Bronchial epithelial cell (primary cell): ENCODE measurements around the gene TMEM170B. TPM values are rescaled to one million over a fixed set of nuclear protein-coding genes. Genes with fewer than 3 reads are reported as not detected.

ENCODE experiments used
- DNase-seq: peaks from one replicate; pipeline ENCODE4 v3.0.0-alpha.2; 2010; ENCODE audit warnings: low read depth
- FAIRE-seq: peaks from 2 replicates; lab custom pipeline; 2011; peaks lifted over from hg19 to GRCh38; lab: Jason Lieb, UNC
- H3K27me3 ChIP-seq: 2 replicates; pipeline ENCODE4 v1.5.1; 2011; ENCODE audit warnings: low read length; ENCODE audit not compliant: control insufficient read depth, insufficient read depth
- H3K36me3 ChIP-seq: 2 replicates; pipeline ENCODE4 v1.5.1; 2011; ENCODE audit warnings: low read length; ENCODE audit not compliant: control insufficient read depth, insufficient read depth
- H3K4me3 ChIP-seq: 2 replicates; pipeline ENCODE4 v1.5.1; 2011; ENCODE audit warnings: mild to moderate bottlenecking, low read depth, low read length, control low read depth
- CTCF ChIP-seq: IDR thresholded peaks from 2 replicates; pipeline ENCODE4 v1.5.1; 2011; ENCODE audit warnings: mild to moderate bottlenecking, moderate library complexity, low read length, control low read depth, inconsistent platforms; ENCODE audit not compliant: insufficient read depth, severe bottlenecking
- total RNA-seq: library from RNA; depleted of rRNA; stranded (reverse); fragments of >200 nt; gene quantifications from 2 replicates; pipeline ENCODE4 v1.2.1, GENCODE V29; 2014

TMEM170B gene, protein sequence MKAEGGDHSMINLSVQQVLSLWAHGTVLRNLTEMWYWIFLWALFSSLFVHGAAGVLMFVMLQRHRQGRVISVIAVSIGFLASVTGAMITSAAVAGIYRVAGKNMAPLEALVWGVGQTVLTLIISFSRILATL
- total RNA-seq = under 0.01 and 0.13 TPM in 2 replicates

DNA sequence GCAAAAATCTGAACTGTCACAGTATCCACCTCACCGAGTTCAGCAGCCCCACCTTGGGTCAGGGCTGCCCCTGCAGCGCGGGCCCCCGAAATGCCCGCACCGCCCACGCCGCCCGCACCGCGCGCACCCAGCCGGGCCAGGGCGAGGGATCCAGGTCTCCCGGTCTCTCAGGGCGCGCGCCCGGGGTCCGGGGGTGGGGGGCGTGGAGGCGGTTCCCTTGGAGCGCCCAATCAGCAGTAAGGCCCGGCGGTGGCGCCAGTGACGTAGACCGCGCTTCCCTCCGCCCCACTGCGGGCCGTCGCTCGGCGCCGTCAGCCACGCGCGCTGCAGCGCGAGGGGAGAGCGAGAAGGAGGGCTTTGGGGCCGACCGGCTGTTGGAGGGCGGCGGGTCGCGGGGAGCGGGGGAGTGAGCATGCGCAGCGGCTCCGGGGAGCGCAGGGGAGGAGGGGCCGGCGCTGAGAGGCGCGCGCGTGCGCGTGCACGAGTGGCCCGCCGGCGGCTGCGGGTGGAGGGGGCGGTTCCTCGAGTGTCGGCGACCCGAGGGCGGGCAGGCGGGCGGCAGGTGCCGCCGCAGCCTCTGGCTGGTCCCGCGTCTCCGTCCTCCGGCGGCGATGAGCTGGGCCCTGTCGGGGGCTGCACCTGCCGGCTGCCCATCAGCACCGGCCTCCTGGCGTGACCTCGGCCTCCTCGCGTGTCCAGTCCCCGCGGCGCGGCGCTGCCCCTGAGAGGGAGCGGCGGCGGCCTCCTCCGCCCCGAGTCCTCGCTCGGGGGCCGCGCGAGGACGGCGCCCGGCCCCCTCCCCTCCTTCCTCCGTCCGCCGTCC is at the start of gene TMEM170B:
Gene TMEM170B, plus strand, starts transcription at position 521 of the 823 bp plus-strand sequence. CDS start 529 bp downstream, outside the sequence.
- peak within 1 kb of the TSS; percentile 56 for H3K4me3 ChIP-seq
- FAIRE-seq (no peak), DNase-seq (peak; percentile 23)
- peaks cover 6% of the 10 kb centered on the region for H3K27me3 ChIP-seq
- no peak for TF ChIP-seq CTCF
- H3K36me3 ChIP-seq = no peaks in the 10 kb centered on the region

GRCh38 chr6:11490996-11491395 is 46.6 kb upstream of the TMEM170B start:
- no peak for TF ChIP-seq CTCF

GRCh38 chr6:11491596-11492463 is 45.7 kb upstream of the TMEM170B start:
- TF ChIP-seq CTCF = no peak
- H3K27me3 ChIP-seq = no peaks in the 10 kb centered on the region
- FAIRE-seq (peak; percentile 60), DNase-seq (no peak)
- no peak overlapping the region for H3K4me3 ChIP-seq
- H3K36me3 ChIP-seq = no peaks in the 10 kb centered on the region

More at GRCh38 chr6:11490996-11491395, 46.6 kb upstream of the TMEM170B start:
- no peak for DNase-seq
- H3K36me3 ChIP-seq = no peaks in the 10 kb centered on the region
- no peak overlapping the region for H3K4me3 ChIP-seq
- no peak for FAIRE-seq
- no peaks in the 10 kb centered on the region for H3K27me3 ChIP-seq

DNA sequence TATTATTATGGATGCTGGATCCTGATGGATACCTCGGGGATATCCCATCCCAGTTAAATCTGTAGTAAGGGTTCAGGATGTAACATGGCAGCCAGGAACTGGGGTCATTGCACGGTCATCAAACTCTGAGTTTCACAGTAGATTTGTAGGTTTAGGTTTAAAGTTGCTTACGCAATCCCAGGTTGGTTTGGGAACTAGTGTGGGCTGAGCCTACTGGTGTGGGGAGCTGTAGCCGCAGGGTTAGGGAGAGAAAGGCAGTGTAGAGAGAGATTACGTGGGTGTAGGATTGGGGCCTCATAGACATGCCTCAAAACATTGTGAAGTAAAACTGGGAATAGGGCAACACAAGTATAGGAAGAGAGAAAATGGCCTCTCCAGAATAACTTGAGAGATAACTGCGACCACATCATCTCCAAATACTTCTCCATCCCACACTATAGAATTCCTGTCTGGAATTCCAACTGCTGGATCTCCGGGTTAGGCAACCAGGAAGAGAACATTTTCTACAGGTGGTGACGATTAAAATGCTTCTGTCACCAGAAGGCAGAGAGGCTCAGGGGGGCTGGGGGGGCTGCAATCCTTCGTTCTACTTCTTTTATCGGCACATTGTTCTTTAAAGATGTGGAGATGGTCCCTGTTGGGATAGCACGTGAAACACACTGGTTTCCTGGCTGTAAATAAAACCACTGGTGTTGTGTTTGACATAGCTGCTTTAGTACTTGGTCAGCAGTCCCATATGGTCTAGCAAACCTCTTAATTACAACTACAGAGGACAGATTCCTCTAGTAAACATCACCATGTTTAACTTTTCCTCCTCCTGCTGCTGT is 44.9 kb upstream of the TMEM170B start:
- FAIRE-seq (no peak), DNase-seq (no peak)
- Histone ChIP-seq H3K4me3 (no peak overlapping the region), H3K27me3 (no peaks in the 10 kb centered on the region), H3K36me3 (no peaks in the 10 kb centered on the region)
- TF ChIP-seq CTCF = no peak

DNA sequence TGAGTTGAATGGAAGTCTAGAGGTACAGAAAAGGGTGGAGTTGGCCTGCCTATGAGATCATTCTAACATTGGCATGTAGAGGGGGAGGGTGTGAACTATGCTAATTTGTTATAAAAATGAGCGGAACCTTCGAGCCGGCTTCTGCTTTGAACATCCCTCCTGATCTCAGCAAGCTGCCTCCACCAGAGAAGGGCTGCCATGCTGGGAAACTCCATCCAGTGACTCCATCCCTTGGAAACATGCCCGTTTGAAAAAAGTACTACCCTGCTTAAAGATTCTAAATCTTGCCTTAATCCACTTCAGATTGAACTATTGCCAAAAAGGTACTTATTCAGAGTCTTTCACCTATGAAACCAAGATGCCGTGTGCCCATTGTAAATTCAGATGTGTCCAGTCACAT is 43.6 kb upstream of the TMEM170B start:
- H3K4me3 ChIP-seq = no peak overlapping the region
- FAIRE-seq = no peak

More for the DNA sequence above, 43.6 kb upstream of the TMEM170B start:
- Histone ChIP-seq H3K27me3 (no peaks in the 10 kb centered on the region), H3K36me3 (no peaks in the 10 kb centered on the region)
- DNase-seq = peak; percentile 32
- TF ChIP-seq CTCF = no peak
